ENCODE results near the gene SDHB. TPM values are rescaled to one million over a fixed set of nuclear protein-coding genes. Genes with fewer than 3 reads are reported as not detected.

The SDHB gene
- total and polyA plus RNA-seq, 10 of the 15 experiments (the other 5 are each of a cell fraction or from before 2014, with no cell fraction given), result 101 to 319 (median 188) TPM

GRCh38 chr1:16976966-16977365 is 76.9 kb downstream of the SDHB start (continued):
- TF ChIP-seq YBX1 (IDR thresholded peaks at IDR 0.05), result no peak
- TF ChIP-seq RBBP5 (conservative IDR thresholded peaks at IDR 0.05), result no peak
- no peak for TF ChIP-seq IKZF1 (conservative IDR thresholded peaks at IDR 0.05)
- TF ChIP-seq E2F8 (IDR thresholded peaks at IDR 0.05; ENCODE audit: low read depth, partially characterized antibody), result no peak
- no peak for TF ChIP-seq SUZ12 (IDR thresholded peaks at IDR 0.05; ENCODE audit: unreplicated experiment)
- TF ChIP-seq ZBTB40 (IDR thresholded peaks at IDR 0.05; ENCODE audit: borderline replicate concordance), result no peak
- no peak for TF ChIP-seq ESRRA (IDR thresholded peaks at IDR 0.05; ENCODE audit: low read length)
- TF ChIP-seq RAD21 (IDR thresholded peaks at IDR 0.05; ENCODE audit: insufficient read depth, low read depth, low read length), result no peak
- no peak for TF ChIP-seq BHLHE40 (IDR thresholded peaks at IDR 0.05; ENCODE audit: borderline replicate concordance in 1 of 2, low read depth in 2 of 2, low read length in 1 of 2)

Measured in GM12878 (cell line).